Left ventricle myocardium inferior (tissue), 1 donor: Measurements from ENCODE around the gene PRODH2. TPM values are rescaled to one million over a fixed set of nuclear protein-coding genes. Genes with fewer than 3 reads are reported as not detected.

ENCODE experiments used
- DNase-seq: peaks from one replicate; pipeline ENCODE4 v3.0.0-alpha.2; 2020
- H3K27ac ChIP-seq: fragments of 200-600 bp; replicated peaks from 2 replicates; pipeline ENCODE4 v1.8.0; 2021
- H3K27me3 ChIP-seq: fragments of 200-600 bp; 2 replicates; pipeline ENCODE4 v1.8.0; 2021; ENCODE audit warnings: low read depth
- H3K36me3 ChIP-seq: fragments of 200-600 bp; 2 replicates; pipeline ENCODE4 v1.8.0; 2021
- H3K4me1 ChIP-seq: fragments of 200-600 bp; 2 replicates; pipeline ENCODE4 v1.8.0; 2021
- H3K4me3 ChIP-seq: fragments of 200-600 bp; 2 replicates; pipeline ENCODE4 v1.8.0; 2021; ENCODE audit warnings: mild to moderate bottlenecking, moderate library complexity
- H3K9me3 ChIP-seq: fragments of 200-600 bp; replicated peaks from 2 replicates; pipeline ENCODE4 v1.8.0; 2021
- CTCF ChIP-seq: fragments of 200-600 bp; IDR thresholded peaks from 2 replicates; pipeline ENCODE4 v1.8.0; 2021; ENCODE audit warnings: antibody characterized with exemption, mild to moderate bottlenecking, borderline replicate concordance
- intact Hi-C: fragments of 100-400 bp; cut with micrococcal nuclease; formaldehyde crosslinking; loops from one replicate; pipeline ENCODE4 v1.11.0; 2022
- long read RNA-seq: library from polyadenylated mRNA; unstranded; transcript quantifications from one replicate; pipeline ENCODE4 v2.0.0, GENCODE V29; 2021
- total RNA-seq: library from RNA; stranded (reverse); fragmentation: NEBNext Ultra II Directional; extraction: Animal tissue kit (Norgen Biotek cat#: 25700); gene quantifications from one replicate; pipeline ENCODE4 v1.2.1, GENCODE V29; 2021
- donor health status: DM: no; HTN: yes; CAD: no; lungs with severe emphysema.

PRODH2 gene
- total RNA-seq: not detected
- long read RNA-seq: 0 reads

GRCh38 chr19:35812220-35813042, at the start of gene PRODH2:
Gene PRODH2, minus strand, starts transcription at chr19:35812845. Its CDS starts 40 bp downstream, at chr19:35812805.
- Histone ChIP-seq H3K4me1 (no peaks in the 10 kb centered on the region), H3K4me3 (no peak within 1 kb of the TSS), H3K27ac (no peak within 1 kb of the TSS), H3K27me3 (peaks cover 82% of the 10 kb centered on the region), H3K9me3 (no peaks in the 10 kb centered on the region), H3K36me3 (no peaks in the 10 kb centered on the region)
- no peak for DNase-seq
- intact Hi-C loops: no loop called here
- TF ChIP-seq CTCF: no peak

- Histone ChIP-seq H3K27ac (no peak overlapping the region), H3K27me3 (peaks cover 99% of the 10 kb centered on the region), H3K4me3 (no peak overlapping the region), H3K4me1 (peaks cover 12% of the 10 kb centered on the region), H3K36me3 (no peaks in the 10 kb centered on the region), H3K9me3 (peaks cover 3% of the 10 kb centered on the region)
- no peak for DNase-seq
- TF ChIP-seq CTCF: no peak
- intact Hi-C loops: no loop called here
Observed at GRCh38 chr19:35861640-35862160, 49.1 kb upstream of the PRODH2 start.

- no peak for TF ChIP-seq CTCF
- intact Hi-C loops: no loop called here
Observed at GRCh38 chr19:35860818-35861639, 48.4 kb upstream of the PRODH2 start.

GRCh38 chr19:35860436-35860817, 47.8 kb upstream of the PRODH2 start:
- H3K27ac ChIP-seq: no peak overlapping the region

More at GRCh38 chr19:35860818-35861639, 48.4 kb upstream of the PRODH2 start:
- no peak for DNase-seq
- Histone ChIP-seq H3K27ac (no peak overlapping the region), H3K36me3 (no peaks in the 10 kb centered on the region), H3K27me3 (peaks cover 99% of the 10 kb centered on the region), H3K4me1 (peaks cover 19% of the 10 kb centered on the region), H3K4me3 (peak overlapping the region; percentile 19), H3K9me3 (peaks cover 3% of the 10 kb centered on the region)

More at GRCh38 chr19:35860436-35860817, 47.8 kb upstream of the PRODH2 start:
- intact Hi-C loops: no loop called here
- no peak for TF ChIP-seq CTCF
- H3K4me3 ChIP-seq: peak overlapping the region; percentile 19
- H3K4me1 ChIP-seq: peaks cover 21% of the 10 kb centered on the region
- H3K36me3 ChIP-seq: no peaks in the 10 kb centered on the region
- H3K27me3 ChIP-seq: peaks cover 98% of the 10 kb centered on the region
- no peak for DNase-seq
- H3K9me3 ChIP-seq: peaks cover 3% of the 10 kb centered on the region
